Dermis microvascular lymphatic vessel endothelial cell (primary cell): ENCODE measurements around the gene DCLRE1C. TPM values are rescaled to one million over a fixed set of nuclear protein-coding genes. Genes with fewer than 3 reads are reported as not detected.
"Not testable (repeated sequence)": the region's sequence is repeated elsewhere in the genome, so short reads cannot be mapped to it uniquely, and the experiment has no call there.

Experiments
- DNase-seq, 2 donors: peaks; one replicate each; pipeline versions ENCODE4 v3.0.0 to v3.0.0-alpha.2; 2010; ENCODE audit warnings: low read depth in 2 of 2
- total RNA-seq: library from RNA; depleted of rRNA; stranded (reverse); fragments of >200 nt; gene quantifications from 2 replicates; pipeline ENCODE4 v1.2.1, GENCODE V29; 2014

Gene DCLRE1C
- total RNA-seq, 1 donor from 2014 or later, result 5.4 TPM

- DNase-seq, result no peak
Measured at GRCh38 chr10:14945108-14945507, 8.8 kb downstream of the DCLRE1C start.

- not testable (repeated sequence) for DNase-seq
Measured at GRCh38 chr10:14942950-14943338, 11.0 kb downstream of the DCLRE1C start.

- DNase-seq, result peak in 1 of 2 donors; percentile 21
Measured at GRCh38 chr10:14942147-14942949, 11.5 kb downstream of the DCLRE1C start.

GRCh38 chr10:14938971-14939370 is 14.9 kb downstream of the DCLRE1C start:
- DNase-seq, result not testable (repeated sequence)

GRCh38 chr10:14936584-14936983 is 17.3 kb downstream of the DCLRE1C start:
- no peak for DNase-seq

- DNase-seq, result no peak
Measured at GRCh38 chr10:14930610-14931009, 23.3 kb downstream of the DCLRE1C start.

GRCh38 chr10:14926722-14927416 is 27.0 kb downstream of the DCLRE1C start:
- no peak for DNase-seq

- no peak for DNase-seq
Measured at GRCh38 chr10:14926061-14926470, 27.8 kb downstream of the DCLRE1C start.

- no peak for DNase-seq
Measured at GRCh38 chr10:14925268-14925667, 28.6 kb downstream of the DCLRE1C start.

GRCh38 chr10:14924013-14924412 is 29.9 kb downstream of the DCLRE1C start:
- no peak for DNase-seq

- no peak for DNase-seq
Measured at GRCh38 chr10:14918964-14919363, 34.9 kb downstream of the DCLRE1C start.

- no peak for DNase-seq
Measured at GRCh38 chr10:14917827-14918226, 36.1 kb downstream of the DCLRE1C start.

- DNase-seq, result no peak
Measured at GRCh38 chr10:14916600-14916999, 37.3 kb downstream of the DCLRE1C start.

- no peak for DNase-seq
Measured at GRCh38 chr10:14911801-14912200, 42.1 kb downstream of the DCLRE1C start.

GRCh38 chr10:14910953-14911352 is 42.9 kb downstream of the DCLRE1C start:
- DNase-seq, result no peak

- no peak for DNase-seq
Measured at GRCh38 chr10:14909101-14909500, 44.8 kb downstream of the DCLRE1C start.

GRCh38 chr10:14907591-14907990 is 46.3 kb downstream of the DCLRE1C start:
- not testable (repeated sequence) for DNase-seq

- DNase-seq, result no peak
Measured at GRCh38 chr10:14906765-14907164, 47.1 kb downstream of the DCLRE1C start.

GRCh38 chr10:14905890-14906289 is 48.0 kb downstream of the DCLRE1C start:
- no peak for DNase-seq

GRCh38 chr10:14904864-14905263 is 49.0 kb downstream of the DCLRE1C start:
- DNase-seq, result no peak

GRCh38 chr10:14904316-14904732 is 49.6 kb downstream of the DCLRE1C start:
- peak; percentile 11 to 40 for DNase-seq

GRCh38 chr10:14891151-14891550 is 62.7 kb downstream of the DCLRE1C start:
- no peak for DNase-seq

- DNase-seq, result peak in 1 of 2 donors; percentile 7
Measured at GRCh38 chr10:14889318-14889717, 64.6 kb downstream of the DCLRE1C start.
